HL-60 (cell line): ENCODE measurements around the gene RAI14.

Experiments
- GABPA ChIP-seq: IDR thresholded peaks from 2 replicates; pipeline ENCODE4 v1.6.1; 2012; ENCODE audit warnings: low read depth
- POLR2AphosphoS5 ChIP-seq: IDR thresholded peaks from 2 replicates; pipeline ENCODE4 v1.6.1; 2012; ENCODE audit warnings: low read depth
- SPI1 ChIP-seq: IDR thresholded peaks from 2 replicates; pipeline ENCODE4 v1.6.1; 2012; ENCODE audit warnings: low read depth, mild to moderate bottlenecking, borderline replicate concordance
- TF ChIP-seq, protein P1 (sequence below): IDR thresholded peaks from one replicate; pipeline ENCODE4 v1.5.1; 2011; ENCODE audit warnings: low read length, control low read depth, inconsistent platforms; ENCODE audit not compliant: insufficient read depth
- TF ChIP-seq, protein P2 (sequence below): IDR thresholded peaks from 2 replicates; pipeline ENCODE4 v1.6.1; 2012; ENCODE audit warnings: low read depth; ENCODE audit not compliant: insufficient replicate concordance

DNA sequence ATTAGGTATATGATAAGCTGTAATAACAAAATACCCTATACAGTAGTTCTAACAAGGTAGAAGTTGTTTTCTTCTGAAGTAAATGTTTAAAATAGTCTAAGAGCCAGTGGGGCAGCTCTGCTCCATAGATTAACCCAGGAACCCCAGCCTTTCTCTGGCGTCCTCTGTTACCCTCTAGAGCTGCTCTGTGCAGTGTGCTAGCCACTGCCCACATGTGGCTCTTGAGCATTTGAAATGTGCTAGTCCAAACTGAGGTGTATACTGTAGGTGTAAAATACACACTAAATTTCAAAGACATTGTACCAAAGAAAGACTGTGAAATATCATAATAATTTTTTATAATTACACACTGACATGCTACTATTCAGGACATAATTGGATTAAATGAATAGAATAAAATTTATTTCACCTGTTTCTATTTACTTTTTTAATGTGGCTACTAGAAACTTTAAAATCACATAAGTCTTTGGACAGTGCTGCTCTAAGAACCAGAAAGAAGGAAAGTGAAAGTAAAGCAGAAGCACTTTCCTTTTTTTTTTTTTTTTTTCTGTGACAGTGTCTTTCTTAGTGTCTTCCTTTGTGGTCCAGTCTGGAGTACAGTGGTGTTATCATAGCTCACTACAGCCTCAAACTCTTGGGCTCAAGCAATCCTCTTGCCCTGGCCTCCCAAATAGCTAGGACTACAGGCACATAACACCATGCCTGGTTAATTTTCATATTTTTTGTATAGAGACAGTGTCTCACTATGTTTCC, 39.3 kb downstream of the RAI14 start:
- TF ChIP-seq, protein P1, sequence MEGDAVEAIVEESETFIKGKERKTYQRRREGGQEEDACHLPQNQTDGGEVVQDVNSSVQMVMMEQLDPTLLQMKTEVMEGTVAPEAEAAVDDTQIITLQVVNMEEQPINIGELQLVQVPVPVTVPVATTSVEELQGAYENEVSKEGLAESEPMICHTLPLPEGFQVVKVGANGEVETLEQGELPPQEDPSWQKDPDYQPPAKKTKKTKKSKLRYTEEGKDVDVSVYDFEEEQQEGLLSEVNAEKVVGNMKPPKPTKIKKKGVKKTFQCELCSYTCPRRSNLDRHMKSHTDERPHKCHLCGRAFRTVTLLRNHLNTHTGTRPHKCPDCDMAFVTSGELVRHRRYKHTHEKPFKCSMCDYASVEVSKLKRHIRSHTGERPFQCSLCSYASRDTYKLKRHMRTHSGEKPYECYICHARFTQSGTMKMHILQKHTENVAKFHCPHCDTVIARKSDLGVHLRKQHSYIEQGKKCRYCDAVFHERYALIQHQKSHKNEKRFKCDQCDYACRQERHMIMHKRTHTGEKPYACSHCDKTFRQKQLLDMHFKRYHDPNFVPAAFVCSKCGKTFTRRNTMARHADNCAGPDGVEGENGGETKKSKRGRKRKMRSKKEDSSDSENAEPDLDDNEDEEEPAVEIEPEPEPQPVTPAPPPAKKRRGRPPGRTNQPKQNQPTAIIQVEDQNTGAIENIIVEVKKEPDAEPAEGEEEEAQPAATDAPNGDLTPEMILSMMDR = no peak
- TF ChIP-seq POLR2AphosphoS5 = no peak
- TF ChIP-seq, protein P2, sequence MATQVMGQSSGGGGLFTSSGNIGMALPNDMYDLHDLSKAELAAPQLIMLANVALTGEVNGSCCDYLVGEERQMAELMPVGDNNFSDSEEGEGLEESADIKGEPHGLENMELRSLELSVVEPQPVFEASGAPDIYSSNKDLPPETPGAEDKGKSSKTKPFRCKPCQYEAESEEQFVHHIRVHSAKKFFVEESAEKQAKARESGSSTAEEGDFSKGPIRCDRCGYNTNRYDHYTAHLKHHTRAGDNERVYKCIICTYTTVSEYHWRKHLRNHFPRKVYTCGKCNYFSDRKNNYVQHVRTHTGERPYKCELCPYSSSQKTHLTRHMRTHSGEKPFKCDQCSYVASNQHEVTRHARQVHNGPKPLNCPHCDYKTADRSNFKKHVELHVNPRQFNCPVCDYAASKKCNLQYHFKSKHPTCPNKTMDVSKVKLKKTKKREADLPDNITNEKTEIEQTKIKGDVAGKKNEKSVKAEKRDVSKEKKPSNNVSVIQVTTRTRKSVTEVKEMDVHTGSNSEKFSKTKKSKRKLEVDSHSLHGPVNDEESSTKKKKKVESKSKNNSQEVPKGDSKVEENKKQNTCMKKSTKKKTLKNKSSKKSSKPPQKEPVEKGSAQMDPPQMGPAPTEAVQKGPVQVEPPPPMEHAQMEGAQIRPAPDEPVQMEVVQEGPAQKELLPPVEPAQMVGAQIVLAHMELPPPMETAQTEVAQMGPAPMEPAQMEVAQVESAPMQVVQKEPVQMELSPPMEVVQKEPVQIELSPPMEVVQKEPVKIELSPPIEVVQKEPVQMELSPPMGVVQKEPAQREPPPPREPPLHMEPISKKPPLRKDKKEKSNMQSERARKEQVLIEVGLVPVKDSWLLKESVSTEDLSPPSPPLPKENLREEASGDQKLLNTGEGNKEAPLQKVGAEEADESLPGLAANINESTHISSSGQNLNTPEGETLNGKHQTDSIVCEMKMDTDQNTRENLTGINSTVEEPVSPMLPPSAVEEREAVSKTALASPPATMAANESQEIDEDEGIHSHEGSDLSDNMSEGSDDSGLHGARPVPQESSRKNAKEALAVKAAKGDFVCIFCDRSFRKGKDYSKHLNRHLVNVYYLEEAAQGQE = no peak
- no peak for TF ChIP-seq GABPA
- TF ChIP-seq SPI1 = no peak
